Cerebellar nuclear complex (tissue), 1 donor: Measurements from ENCODE around the gene KYNU.
"Not testable (repeated sequence)": the region's sequence is repeated elsewhere in the genome, so short reads cannot be mapped to it uniquely, and the experiment has no call there.

Experiments
- DNase-seq, 2 experiments: peaks; one replicate each; lab custom pipeline; 2025; lab: John Stamatoyannopoulos, UW

KYNU gene

GRCh38 chr2:142915502-142915901, 38.0 kb downstream of the KYNU start:
- DNase-seq, result no peak

DNA sequence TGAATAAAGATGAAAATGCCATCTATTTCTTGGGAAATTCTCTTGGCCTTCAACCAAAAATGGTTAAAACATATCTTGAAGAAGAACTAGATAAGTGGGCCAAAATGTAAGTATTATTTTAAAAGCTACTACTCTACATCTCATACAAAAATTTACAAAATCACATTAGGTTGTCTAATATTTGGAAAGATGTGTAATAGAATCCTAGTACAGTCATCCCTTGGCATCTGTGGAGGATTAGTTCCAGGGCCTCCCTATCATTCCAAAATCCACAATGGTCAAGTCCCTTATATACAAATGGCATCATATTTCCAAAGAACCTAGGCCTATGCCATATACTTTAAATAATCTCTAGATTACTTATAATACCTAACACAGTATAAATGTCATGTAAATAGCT, 41.2 kb downstream of the KYNU start:
- DNase-seq, result no peak

DNA sequence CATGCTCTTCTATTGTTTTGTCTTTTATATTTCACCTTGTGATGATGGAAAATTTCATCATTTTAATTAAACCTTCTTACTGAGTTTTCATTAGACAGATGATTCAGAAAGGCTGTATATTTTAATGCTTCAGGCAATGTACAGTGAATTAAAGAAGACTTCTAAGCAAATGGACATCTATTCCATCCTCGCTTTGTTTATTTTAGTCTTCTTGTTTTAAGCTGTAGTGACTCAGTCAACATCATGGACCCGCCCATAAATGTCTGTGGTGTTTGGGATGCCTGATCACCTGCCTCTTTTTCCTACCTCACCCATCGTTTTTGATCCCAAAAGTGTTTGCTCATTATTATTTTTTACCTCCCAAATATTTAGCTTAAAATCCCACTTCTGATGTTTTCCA, 43.1 kb downstream of the KYNU start:
- no peak for DNase-seq

DNA sequence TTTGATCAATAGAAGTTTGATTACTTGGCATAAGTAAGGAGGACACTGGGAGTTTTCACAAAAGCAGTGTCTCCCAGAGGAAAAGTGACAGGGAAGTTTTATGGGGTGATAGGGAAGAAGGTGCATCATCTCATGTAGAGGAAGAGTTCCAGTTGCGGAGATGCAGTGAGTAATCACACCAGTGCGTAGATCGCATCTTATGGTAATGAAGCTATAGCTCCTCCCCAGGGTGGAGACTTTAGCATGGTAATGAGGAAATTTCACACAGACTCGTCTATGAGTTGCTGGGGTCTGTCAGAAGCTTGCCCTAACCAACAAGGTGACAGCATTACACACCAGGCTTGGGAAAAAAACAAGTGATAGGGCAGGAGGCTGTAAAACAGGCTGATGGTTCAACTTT, 49.0 kb downstream of the KYNU start:
- no peak for DNase-seq

GRCh38 chr2:142930835-142931398, 53.5 kb downstream of the KYNU start:
- no peak for DNase-seq

- DNase-seq, result no peak
These were observed 56.5 kb downstream of the KYNU start for GRCh38 chr2:142933916-142934315.

DNA sequence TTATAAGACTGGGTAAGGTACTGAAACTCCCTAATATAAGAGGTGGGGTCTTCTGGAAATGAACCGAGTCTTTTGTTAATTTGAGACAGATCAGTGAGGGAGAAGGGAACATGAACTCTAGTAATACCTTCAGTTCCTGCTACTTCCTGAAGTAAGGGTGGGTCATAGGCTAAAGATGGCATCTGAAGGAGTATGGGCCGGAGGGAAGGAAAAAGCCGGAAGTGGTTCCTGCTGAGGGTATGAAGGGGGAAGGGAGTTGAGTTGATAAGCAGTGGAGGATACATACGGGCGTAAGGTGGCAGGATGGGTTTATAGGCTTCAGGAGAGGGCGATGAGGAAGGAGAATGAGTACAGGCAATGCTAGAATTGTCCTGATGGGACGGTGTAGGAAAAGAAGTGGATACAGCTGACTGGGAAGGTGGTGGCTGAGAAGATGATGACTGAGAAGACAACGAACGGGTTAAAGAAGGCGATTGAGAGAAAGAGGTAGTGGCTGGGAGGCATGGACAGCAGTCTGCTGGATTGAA, 58.2 kb downstream of the KYNU start:
- DNase-seq, result no peak

GRCh38 chr2:142936629-142937028, 59.2 kb downstream of the KYNU start:
- DNase-seq, result no peak

- no peak for DNase-seq
These were observed 59.9 kb downstream of the KYNU start for GRCh38 chr2:142937347-142937746.

- DNase-seq, result no peak
These were observed 60.8 kb downstream of the KYNU start for GRCh38 chr2:142938240-142938639.

GRCh38 chr2:142940606-142941223, 63.3 kb downstream of the KYNU start:
- DNase-seq, result no peak

DNA sequence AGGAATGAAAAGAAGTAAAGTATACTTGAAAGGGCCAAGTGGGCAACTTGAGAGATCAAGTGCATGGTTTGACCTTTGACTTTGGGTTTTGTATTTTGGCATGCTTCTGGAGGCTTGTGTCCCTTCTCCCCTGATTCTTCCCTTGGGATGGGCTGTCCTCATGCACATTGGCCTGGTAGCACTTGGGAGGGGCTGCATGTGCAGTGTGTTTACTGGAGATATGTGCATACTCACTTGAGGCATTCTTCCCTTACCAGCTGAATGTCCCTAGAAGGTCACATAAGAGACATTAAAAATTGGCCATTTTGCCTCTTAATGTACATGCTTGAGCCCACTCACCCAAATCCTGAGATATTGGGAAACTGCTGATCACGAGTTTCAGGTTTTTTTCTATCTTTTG, 65.2 kb downstream of the KYNU start:
- no peak for DNase-seq

GRCh38 chr2:142944264-142944663, 66.8 kb downstream of the KYNU start:
- no peak for DNase-seq

DNA sequence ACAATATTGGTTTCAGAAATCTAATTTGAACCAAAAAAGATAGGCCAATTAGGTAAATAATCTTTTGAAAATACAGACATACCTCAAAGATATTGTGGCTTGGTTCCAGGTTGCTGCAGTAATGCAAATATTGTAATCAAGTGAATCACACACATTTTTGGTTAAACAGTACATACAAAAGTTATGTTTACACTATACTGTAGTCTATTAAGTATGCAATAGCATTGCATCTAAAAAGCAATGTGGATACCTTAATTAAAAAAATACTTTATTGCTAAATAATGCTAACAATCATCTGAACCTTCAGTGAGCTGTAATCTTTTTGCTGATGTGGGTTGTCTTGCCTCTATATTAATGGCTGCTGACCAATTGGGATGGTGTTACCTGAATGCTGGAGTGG, 67.3 kb downstream of the KYNU start:
- no peak for DNase-seq

- DNase-seq, result no peak
These were observed 69.5 kb downstream of the KYNU start for GRCh38 chr2:142946941-142947340.

DNA sequence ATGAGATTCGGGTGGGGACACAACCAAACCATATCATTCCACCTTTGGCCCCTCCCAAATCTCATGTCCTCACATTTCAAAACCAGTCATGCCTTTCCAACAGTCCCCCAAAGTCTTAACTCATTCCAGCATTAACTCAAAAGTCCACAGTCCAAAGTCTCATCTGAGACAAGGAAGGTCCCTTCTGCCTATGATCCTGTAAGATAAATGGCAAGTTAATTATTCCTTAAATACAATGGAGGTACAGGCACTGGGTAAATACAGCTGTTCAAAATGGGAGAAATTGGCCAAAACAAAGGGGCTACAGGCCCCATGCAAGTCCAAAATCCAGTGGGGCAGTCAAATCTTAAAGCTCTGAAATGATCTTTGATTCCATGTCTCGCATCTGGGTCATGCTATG, 71.3 kb downstream of the KYNU start:
- not testable (repeated sequence) for DNase-seq

DNA sequence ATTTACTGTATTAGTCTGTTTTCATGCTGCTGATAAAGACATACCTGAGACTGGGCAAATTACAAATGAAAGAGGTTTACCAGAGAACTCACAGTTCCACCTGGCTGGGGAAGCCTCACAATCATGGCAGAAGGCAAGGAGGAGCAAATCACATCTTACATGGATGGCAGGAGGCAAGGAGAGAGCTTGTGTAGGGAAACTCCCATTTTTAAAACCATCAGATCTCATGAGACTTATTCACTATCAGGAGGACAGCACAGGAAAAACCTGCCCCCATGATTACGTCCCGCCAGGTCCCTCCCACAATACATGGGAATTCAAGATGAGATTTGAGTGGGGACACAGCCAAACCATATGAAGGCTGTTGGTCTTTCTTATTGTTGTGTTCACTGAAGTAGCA, 72.9 kb downstream of the KYNU start:
- DNase-seq, result not testable (repeated sequence)

GRCh38 chr2:142951190-142952007, 73.9 kb downstream of the KYNU start:
- DNase-seq, result no peak

DNA sequence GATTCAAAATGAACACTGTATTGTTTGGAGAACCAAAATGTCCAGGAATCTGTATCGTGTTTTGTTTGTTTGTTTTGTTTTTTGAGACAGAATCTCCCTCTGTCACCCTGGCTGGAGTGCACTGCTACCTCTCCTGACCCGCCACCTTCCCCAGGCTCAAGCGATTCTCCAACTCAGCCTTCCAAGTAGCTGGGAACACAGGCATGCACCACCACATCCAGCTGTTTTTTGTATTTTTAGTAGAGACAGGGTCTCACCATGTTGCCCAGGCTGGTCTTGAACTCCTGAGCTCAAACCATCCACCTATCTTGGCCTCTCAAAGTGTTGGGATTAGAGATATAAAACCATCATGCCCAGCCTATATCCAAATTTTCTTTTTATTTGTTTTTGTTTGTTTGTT, 74.6 kb downstream of the KYNU start:
- no peak for DNase-seq

DNA sequence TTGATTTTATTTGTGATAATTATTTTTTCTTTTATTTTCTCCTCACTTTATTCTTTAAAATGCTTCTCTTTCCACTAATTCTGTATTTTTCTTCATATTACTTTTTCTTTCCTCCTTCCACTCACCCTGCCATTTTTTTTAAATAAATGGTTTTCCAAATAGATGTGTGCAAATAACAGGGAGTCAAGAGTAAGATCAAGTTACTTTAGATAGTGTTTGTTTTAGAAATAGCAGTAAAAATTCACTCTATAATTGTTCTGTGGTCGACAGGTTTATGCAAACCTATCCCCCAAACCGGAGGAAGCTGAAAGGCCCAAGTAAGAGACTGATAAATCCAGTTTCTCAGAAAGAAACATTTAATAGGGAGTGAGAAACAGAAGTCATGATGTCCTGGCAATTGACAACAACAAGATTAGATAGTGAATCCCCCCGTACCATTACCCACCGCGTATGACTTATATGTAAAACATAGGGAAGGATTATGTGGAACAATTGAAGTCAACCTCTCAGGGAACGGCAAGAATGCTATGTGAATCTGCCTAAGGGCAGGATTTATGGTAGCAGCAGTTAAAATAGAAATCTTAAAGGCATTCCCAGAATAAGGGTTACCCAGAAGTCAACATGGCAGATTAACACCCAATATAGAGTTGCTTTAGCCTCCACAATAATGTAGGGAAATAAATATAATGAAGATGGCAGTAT, 75.5 kb downstream of the KYNU start:
- DNase-seq, result no peak

GRCh38 chr2:142954493-142954892, 77.0 kb downstream of the KYNU start:
- no peak for DNase-seq

GRCh38 chr2:142957144-142957543, 79.7 kb downstream of the KYNU start:
- DNase-seq, result no peak

DNA sequence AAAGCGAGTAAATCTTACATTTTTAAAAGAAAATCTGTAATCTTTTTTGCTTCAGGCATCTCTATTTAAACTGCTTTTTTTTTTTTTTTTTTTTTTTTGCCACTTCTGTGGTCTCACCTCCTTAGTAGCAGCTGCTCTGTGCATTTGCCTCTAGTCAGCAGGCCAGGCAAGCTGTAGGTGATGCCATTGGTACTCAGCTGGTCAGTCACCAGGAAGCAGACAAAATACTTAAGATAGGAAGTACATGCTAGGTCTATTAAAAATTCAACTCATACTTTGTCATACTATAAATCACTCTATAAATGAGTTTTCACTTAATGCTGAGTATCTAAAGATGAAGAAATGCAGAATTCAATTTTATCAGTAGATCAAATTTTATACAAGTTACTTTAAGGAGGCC, 83.7 kb downstream of the KYNU start:
- DNase-seq, result no peak
